OCI-LY7 (cell line): ENCODE measurements around the gene ORC2.
"Not testable (repeated sequence)": the region's sequence is repeated elsewhere in the genome, so short reads cannot be mapped to it uniquely, and the experiment has no call there.

Experiments used
- CTCF ChIP-seq: fragments of 200-600 bp; sonication (generic); conservative IDR thresholded peaks from 2 replicates; pipeline ENCODE4 v1.5.1; 2014; ENCODE audit warnings: mild to moderate bottlenecking, antibody characterized with exemption, low read length, moderate library complexity, mixed read lengths
- EZH2phosphoT487 ChIP-seq: fragments of 200-600 bp; sonication (generic); IDR thresholded peaks from 2 replicates; pipeline ENCODE4 v1.6.1; 2018; ENCODE audit warnings: low read depth, borderline replicate concordance, mild to moderate bottlenecking, mixed run types, antibody characterized with exemption, low read length, moderate library complexity, mixed read lengths

- not testable (repeated sequence) for TF ChIP-seq CTCF, EZH2phosphoT487
Measured at GRCh38 chr2:200970057-200970456, 6.6 kb upstream of the ORC2 start.
